GM18520 (cell line): ENCODE data around the gene MIR17HG.
"Not testable (repeated sequence)": the region's sequence is repeated elsewhere in the genome, so short reads cannot be mapped to it uniquely, and the experiment has no call there.

Experiments used
- ATAC-seq: cut with Tn5 transposase; IDR thresholded peaks from one replicate; pipeline ENCODE4 v1.9.1; 2021; ENCODE audit not compliant: unreplicated experiment

MIR17HG gene

GRCh38 chr13:91346850-91347201 is 661 bp upstream of the MIR17HG start:
- ATAC-seq = peak; percentile 2

GRCh38 chr13:91347996-91348905 is 764 bp downstream of the MIR17HG start:
- peak; percentile 18 for ATAC-seq

GRCh38 chr13:91348906-91349435 is 1.5 kb downstream of the MIR17HG start:
- ATAC-seq = peak; percentile 37

GRCh38 chr13:91349992-91350911 is 2.8 kb downstream of the MIR17HG start:
- ATAC-seq = no peak

DNA sequence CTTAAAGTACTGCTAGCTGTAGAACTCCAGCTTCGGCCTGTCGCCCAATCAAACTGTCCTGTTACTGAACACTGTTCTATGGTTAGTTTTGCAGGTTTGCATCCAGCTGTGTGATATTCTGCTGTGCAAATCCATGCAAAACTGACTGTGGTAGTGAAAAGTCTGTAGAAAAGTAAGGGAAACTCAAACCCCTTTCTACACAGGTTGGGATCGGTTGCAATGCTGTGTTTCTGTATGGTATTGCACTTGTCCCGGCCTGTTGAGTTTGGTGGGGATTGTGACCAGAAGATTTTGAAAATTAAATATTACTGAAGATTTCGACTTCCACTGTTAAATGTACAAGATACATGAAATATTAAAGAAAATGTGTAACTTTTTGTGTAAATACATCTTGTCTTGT is 3.6 kb downstream of the MIR17HG start:
- ATAC-seq = no peak

DNA sequence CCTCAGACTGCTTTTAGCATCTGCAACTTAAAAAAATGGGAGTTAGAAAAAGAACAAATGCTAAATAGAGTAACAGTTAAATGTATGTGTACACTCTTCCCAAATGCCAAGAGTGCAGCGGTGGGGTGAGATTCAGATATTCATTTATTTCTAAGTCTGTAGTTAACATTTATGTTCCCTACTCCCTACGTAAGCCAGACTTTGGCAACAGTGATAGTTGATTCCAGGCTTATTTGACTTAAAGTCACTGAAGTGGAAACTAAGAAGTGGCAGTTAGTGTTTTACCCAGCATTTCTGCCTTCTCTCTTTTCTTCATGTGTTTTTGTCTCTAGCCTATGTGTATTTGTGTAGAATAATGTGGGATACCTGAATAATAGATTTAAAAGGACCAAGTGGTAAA is 4.5 kb downstream of the MIR17HG start:
- no peak for ATAC-seq

- not testable (repeated sequence) for ATAC-seq
Observed at GRCh38 chr13:91352891-91353290, 5.4 kb downstream of the MIR17HG start.

- ATAC-seq = no peak
Observed at GRCh38 chr13:91353494-91353893, 6.0 kb downstream of the MIR17HG start.

GRCh38 chr13:91355099-91355825 is 7.8 kb downstream of the MIR17HG start:
- ATAC-seq = no peak

- ATAC-seq = no peak
Observed at GRCh38 chr13:91355826-91356710, 8.6 kb downstream of the MIR17HG start.

DNA sequence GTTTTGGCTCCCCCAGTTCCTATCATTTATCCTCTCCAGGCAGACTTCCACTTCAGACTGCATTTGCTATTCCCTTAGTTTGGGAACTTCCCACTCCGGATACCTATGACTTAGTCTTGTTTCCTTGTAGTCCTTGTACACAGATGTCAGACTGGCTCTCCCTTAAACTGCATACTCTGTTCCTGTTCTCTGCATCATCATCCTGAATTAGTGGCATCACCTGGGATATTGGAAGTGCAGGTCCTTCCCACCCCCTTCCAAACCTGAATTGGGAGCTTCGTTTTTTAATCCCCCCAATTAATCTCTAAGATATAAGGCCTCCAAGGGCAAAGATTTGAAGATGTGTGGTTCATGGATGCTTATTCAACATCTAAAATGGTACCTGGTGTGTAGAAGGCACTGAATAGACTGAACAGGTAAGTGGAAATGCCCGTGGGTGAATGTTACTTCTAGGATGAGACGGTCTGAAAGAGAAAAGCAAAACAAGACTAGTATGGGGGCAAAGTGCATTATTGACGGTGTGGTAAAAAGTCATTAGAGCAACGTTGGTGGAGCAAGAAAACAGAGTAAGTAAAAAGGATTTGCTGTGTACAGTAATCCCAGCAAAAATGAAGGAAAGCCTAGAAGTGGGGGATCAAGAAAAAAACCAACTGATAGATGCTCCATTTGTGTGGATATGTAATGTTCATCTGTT is 9.6 kb downstream of the MIR17HG start:
- ATAC-seq = no peak

GRCh38 chr13:91357613-91358386 is 10.3 kb downstream of the MIR17HG start:
- no peak for ATAC-seq

DNA sequence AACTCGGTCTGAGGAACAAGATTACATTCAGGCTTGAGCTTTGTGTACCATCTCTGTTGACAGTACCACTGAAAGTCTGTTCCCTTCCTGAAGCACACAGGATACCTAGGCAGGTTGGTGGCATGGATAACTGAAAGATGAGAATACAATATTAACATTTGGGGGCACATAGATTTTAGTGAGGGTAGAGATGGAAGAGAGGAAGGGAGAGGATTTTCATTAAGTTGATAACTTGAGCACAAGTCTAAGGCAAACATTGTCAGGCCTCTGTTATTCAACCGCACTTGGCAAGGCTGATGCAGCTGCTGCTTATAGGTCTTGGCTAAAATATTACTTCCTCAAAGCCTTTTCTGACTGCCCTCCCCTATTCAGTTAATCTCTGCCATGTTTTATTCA is 10.9 kb downstream of the MIR17HG start:
- no peak for ATAC-seq

- ATAC-seq = no peak
Observed at GRCh38 chr13:91359111-91359510, 11.6 kb downstream of the MIR17HG start.

DNA sequence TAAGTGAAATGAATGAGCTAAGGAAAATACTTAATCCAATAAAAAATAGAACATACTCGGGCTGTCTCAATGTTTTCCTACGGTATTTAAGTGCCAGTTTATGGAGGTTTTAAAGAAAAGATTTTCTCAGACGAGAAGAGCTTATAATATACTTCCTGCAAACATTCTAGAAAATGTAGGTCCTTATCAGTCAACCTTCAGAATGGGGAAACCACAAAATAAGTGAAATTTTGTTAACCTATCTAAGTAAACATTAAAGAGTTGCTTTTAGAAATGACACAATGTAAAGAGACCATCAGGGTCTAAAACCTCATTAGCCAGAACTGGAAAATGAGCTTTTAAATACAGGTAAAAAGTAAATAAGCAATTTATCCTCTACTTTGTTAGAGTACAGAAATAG is 12.1 kb downstream of the MIR17HG start:
- no peak for ATAC-seq

GRCh38 chr13:91360246-91360751 is 12.8 kb downstream of the MIR17HG start:
- no peak for ATAC-seq

DNA sequence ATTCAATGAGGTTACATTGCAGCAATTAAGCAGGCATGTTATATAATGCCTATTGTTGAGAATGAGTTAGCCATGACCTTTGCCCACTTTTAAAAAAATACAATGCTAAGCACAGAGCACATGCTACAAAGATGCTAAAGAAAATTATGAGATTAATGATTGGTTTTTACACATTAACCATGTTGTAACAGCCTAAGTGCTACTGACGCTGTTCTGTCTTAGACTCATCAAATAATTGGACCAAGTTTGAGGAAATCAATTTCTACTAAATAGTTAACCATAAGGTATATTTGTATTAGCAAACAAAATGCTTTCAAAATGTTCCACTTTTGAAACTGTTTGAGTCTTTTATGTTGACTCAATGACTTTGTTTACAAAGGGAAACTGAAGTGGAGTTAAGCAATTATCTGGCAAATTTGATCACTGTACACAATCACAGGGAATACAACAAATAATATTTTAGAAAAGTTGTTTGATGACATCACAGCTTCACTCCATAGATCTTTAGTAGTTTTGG is 14.3 kb downstream of the MIR17HG start:
- ATAC-seq = no peak

DNA sequence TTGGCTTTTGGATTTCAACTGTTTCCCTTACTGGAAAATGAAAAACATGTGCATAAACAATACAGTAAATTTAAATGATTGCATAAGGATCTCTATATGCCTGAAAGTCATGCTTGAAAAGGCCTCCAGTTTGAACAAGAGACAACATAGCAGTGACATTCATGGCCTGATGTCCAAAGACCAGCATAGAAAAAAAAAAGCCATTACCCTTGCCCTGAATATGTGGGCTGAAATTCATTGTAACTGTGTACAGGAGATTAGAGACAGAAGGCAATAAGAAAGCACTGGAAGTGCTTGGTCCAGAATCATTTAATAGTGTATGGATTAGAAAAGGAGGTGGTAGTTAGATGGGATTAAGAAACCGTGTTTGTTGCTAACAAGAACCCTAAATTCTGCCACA is 15.4 kb downstream of the MIR17HG start:
- ATAC-seq = no peak
